NCI-H2107 treated with DMSO at 0.1 percent for 48 hours (cell line): ENCODE results near the gene SNX22.

Source experiments
- DNase-seq: peaks from one replicate; lab custom pipeline; 2025; ENCODE audit not compliant: unreplicated experiment; lab: John Stamatoyannopoulos, UW

SNX22 gene

GRCh38 chr15:64133623-64134344 is 17.7 kb upstream of the SNX22 start:
- no peak for DNase-seq

- no peak for DNase-seq
Observed at GRCh38 chr15:64134345-64134829, 17.1 kb upstream of the SNX22 start.

DNA sequence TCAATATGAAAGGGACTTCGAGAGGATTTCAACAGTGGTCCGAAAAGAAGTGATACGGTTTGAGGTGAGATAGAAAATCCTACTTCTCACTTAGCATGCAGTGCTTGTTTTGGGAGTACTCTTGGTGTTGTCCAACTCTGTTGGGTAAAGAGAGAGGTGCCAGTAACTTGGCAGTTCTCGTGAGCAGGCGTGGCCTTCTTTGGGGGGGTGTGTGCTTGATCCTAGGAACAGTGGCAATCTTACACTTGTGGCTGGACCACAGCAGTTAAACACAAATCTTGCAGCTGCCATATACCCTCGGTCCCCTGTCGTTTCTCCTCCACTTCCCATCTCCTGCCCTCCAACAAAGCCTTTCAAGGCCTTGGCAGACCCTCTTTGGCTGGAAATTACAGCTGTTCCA is 15.2 kb upstream of the SNX22 start:
- no peak for DNase-seq

GRCh38 chr15:64137226-64137833 is 14.2 kb upstream of the SNX22 start:
- DNase-seq: no peak

- DNase-seq: no peak
Observed at GRCh38 chr15:64138331-64138941, 13.1 kb upstream of the SNX22 start.

- DNase-seq: no peak
Observed at GRCh38 chr15:64141798-64142512, 9.6 kb upstream of the SNX22 start.

- DNase-seq: no peak
Observed at GRCh38 chr15:64143276-64143675, 8.3 kb upstream of the SNX22 start.

- DNase-seq: no peak
Observed at GRCh38 chr15:64144192-64144564, 7.4 kb upstream of the SNX22 start.

DNA sequence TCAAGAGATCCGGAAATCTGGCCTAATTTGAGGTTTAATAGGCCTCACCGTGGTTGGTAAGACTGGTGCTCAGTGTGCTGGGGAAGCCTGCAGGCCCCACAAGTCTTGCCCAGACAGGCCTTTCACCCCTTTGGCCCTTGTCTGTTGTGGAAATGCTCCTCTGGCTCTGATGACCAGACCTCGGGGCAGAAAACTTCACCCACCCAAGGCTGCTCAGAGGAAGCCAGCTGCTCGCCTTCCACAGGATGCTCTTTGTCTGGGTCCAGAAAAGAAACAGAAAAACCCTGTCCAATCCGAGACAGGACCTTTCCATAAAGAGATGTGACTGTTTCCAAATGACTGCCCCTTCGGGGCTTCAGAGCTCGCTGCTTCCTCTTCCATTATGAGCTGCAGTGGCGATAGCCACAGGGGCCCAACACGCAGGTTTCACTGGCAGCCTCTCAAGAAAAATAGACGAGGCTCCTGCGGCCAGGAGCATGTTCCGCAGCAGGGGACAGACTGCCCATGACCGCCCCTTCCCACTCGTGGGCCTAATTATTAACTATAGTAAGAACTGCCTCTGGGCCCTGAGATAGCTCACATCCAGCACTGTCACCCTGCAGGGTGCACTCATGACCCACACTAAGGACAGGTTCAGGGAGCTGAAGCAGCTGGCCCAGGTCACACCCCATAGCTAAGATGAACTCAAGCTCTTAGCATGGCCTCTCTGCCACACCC is 6.8 kb upstream of the SNX22 start:
- no peak for DNase-seq

DNA sequence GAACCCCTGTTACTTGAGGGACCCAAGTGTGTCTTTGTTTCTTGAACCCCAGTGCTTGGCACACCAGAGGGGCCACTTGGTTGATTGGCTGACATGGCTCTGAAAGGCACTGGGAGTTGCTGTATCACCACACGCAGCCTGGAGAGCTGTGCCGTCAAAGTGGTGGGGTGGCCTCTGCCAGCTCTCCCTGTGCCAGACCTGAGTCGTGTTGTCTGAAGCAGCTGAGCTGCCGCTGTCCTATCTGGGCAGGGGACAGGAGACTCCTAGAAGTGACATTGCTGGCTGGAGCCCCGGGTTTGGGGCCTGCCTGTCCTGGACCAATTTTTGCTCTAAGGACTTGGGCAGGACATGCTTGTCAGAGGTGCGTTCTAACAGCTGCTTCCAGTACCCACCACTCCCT is 5.5 kb upstream of the SNX22 start:
- DNase-seq: no peak

DNA sequence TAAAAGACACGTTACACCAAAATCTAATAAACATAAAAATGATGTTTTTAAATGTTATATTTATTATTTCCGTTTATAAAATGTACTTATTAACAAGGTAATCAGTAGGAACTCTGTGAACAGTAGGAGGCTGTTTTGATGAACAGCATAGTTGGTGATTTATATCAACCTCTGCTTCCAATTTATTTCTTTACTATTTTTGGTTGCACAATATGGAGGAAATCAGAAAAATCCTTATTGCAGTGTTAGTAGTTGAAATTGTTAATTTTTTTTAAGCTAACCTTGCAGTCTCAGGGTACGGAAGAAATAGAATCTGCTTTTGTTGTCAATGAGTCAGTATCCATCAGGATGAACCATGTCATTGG is 5.0 kb upstream of the SNX22 start:
- DNase-seq: no peak

GRCh38 chr15:64146885-64147681 is 4.4 kb upstream of the SNX22 start:
- no peak for DNase-seq

- no peak for DNase-seq
Observed at GRCh38 chr15:64148168-64148567, 3.4 kb upstream of the SNX22 start.

DNA sequence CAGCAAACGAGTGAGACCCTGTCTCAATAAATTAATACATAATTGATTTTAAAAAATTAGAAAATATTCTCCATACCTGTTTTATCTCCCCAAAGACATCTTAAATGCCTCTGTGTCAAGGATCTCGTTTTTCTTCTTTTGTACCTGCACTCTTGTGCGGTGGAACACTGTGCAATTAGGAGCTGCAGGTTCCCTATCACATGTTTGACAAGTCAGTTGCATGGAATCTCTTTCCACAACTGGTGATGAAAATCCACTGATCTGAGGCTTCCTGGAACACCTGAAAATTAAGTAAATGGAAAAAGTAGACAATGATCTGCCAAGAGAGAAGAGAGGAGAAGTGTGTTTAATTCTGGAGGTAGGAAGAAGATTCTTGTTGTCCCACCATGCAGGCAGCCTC is 3.0 kb upstream of the SNX22 start:
- DNase-seq: no peak

DNA sequence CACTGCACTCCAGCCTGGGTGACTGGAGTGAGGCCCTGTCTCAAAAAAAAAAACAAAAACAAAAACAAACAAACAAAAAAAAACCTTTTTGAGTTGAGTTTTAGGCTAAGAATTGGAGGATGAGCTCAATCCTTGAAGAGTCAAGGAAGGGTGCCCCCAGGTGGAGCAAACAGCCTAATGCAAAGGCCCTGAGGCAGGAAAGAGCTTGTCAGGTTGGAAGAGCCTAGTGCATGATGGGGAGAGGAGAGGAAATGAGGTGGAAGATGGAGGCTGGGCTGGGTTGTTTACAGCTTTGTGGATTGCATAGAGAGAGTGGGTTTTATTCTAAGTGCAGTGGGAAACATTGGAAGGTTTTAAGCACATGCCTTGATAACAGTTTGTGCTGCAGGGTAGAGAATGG is 2.1 kb upstream of the SNX22 start:
- no peak for DNase-seq

DNA sequence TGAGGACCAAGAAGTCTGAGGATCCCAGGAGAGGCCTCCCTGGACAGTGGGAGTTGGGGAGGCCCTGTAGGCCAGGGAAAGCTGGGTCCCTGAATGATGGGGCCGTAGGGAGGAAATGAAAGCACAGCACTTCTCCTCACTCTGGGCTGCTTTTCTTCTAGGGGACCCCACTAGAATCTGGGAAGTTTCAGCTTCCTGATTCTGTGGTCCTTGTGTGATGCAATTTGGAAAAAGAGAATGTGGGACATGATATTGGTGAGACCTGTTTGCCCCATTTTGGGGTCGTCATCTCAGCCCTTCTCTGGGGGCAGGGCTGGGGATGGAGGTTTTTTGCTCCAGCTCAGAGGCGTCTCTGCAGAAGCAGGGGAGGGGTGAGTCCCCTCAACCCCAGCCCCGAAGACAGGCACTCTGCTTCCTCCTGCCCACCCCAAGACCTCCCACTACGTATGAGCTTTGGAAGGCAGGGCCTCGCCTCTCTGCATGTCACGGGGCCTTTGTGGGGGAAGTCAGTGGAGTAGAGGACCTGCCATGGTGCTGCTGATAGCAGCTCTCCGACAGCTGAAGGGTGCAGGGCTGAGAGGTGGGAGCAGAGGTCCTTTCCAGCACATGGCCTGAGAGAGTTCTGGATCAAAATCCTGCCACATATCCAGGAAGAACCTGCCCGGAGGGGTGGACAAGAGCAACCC is 1.5 kb upstream of the SNX22 start:
- DNase-seq: no peak

- DNase-seq: no peak
Observed at GRCh38 chr15:64152507-64153387, 1.2 kb downstream of the SNX22 start.

- peak; percentile 58 for DNase-seq
Observed at GRCh38 chr15:64153480-64154367, 2.2 kb downstream of the SNX22 start.
